Uterus (tissue), 2 donors: ENCODE results near the gene NRTN.
"Not testable (repeated sequence)": the region's sequence is repeated elsewhere in the genome, so short reads cannot be mapped to it uniquely, and the experiment has no call there.

Experiments
- POLR2A ChIP-seq, 2 donors: fragments of 450-650 bp; IDR thresholded peaks; one replicate each; pipeline ENCODE4 v1.6.1; 2016; ENCODE audit warnings: antibody characterized with exemption in 2 of 2, mild to moderate bottlenecking in 1 of 2, moderate library complexity in 1 of 2
- TF ChIP-seq, protein P1 (sequence below), 4 experiments: fragments of 200-600 bp in 2 of 4; fragments of 450-650 bp in 2 of 4; sonication (generic) in 2 of 4; IDR thresholded peaks; one replicate each; pipeline ENCODE4 v1.5.1; 2016 to 2019; ENCODE audit warnings: antibody characterized with exemption in 4 of 4, mild to moderate bottlenecking in 2 of 4, moderate library complexity in 1 of 4

DNA sequence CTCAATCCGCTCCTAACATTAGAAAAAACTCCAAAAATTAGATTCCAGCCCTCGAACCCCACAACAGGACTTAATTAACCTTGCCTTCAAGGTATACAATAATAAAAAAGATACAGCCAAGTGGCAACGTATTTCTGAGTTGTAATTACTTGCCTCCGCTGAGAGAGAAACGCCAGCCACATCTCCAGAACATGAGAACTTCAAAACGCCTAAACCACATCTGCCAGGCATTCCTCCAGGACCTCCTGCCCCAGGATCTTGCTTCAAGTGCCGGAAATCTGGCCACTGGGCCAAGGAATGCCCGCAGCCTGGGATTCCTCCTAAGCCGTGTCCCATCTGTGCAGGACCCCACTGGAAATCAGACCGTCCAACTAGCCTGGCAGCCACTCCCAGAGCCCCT lies 49.3 kb downstream of the NRTN start:
- not testable (repeated sequence) for TF ChIP-seq POLR2A (IDR thresholded peaks at IDR 0.05)
- TF ChIP-seq, protein P1, sequence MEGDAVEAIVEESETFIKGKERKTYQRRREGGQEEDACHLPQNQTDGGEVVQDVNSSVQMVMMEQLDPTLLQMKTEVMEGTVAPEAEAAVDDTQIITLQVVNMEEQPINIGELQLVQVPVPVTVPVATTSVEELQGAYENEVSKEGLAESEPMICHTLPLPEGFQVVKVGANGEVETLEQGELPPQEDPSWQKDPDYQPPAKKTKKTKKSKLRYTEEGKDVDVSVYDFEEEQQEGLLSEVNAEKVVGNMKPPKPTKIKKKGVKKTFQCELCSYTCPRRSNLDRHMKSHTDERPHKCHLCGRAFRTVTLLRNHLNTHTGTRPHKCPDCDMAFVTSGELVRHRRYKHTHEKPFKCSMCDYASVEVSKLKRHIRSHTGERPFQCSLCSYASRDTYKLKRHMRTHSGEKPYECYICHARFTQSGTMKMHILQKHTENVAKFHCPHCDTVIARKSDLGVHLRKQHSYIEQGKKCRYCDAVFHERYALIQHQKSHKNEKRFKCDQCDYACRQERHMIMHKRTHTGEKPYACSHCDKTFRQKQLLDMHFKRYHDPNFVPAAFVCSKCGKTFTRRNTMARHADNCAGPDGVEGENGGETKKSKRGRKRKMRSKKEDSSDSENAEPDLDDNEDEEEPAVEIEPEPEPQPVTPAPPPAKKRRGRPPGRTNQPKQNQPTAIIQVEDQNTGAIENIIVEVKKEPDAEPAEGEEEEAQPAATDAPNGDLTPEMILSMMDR (IDR thresholded peaks at IDR 0.05), result not testable (repeated sequence)
